Activated CD8-positive, alpha-beta memory T cell treated with anti-CD3 and anti-CD28 coated beads for 36 hours (primary cell): Measurements from ENCODE around the gene C16orf54. TPM values are rescaled to one million over a fixed set of nuclear protein-coding genes. Genes with fewer than 3 reads are reported as not detected.
"Not testable (repeated sequence)": the region's sequence is repeated elsewhere in the genome, so short reads cannot be mapped to it uniquely, and the experiment has no call there.

ENCODE experiments used
- CTCF ChIA-PET: fragments of 350-600 bp; sonication (Branson Sonifier 250); formaldehyde crosslinking; loops from one replicate; lab custom pipeline; 2021; ENCODE audit warnings: antibody characterized with exemption; lab: Charles Lee
- POLR2A ChIA-PET: fragments of 350-600 bp; sonication (Branson Sonifier 250); formaldehyde crosslinking; loops from one replicate; lab custom pipeline; 2021; ENCODE audit warnings: antibody characterized with exemption; lab: Charles Lee
- total RNA-seq, 2 experiments: library from RNA; stranded (reverse); gene quantifications; one replicate each; pipeline ENCODE4 v1.2.3, GENCODE V29; 2021

Gene C16orf54
- total RNA-seq, 2 experiments from 2014 or later, result 22.9 to 23.6 TPM

DNA sequence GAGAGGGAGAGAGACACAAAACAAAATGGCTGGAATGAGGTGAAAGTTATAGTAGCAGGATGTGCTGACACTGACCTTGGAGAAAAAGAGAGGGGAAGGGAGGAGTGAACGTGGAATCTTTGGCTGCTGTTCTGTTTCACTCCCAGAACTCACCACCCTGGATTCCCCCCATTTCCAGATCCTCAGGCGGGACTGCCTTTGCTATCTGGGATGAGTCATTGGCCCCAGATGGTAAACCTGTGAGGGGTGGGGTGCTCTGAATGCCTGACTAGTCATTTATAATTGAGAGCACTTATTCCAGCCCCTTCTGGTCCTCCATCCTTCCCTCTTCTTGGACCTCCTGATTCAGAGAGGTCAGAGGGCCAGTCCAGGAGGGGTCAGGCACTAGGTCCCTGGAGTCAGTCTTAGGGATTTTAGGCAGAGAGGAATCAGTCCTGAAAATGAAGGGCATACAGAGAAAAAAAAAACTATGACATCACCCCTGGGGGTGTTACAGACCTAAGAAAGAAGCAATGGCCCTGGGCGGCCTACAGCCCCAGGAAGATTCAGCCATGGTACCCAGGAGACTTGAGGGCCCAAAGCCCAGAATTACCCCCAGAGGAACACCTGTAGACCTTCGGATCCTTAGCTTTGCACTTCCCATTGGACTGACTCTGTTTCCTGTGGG lies 30.1 kb upstream of the C16orf54 start:
- ChIA-PET POLR2A (no interaction called here), CTCF (no interaction called here)

- CTCF ChIA-PET, result interaction anchor here (0.6 kb wide), 1 partner anchor 93 kb away, joined by 4 read pairs; no protein-coding TSS in a partner anchor
- POLR2A ChIA-PET, result no interaction called here
These were observed 28.9 kb upstream of the C16orf54 start for GRCh38 chr16:29774730-29775129.

- CTCF ChIA-PET, POLR2A ChIA-PET: not testable (repeated sequence)
These were observed 26.5 kb upstream of the C16orf54 start for GRCh38 chr16:29772330-29772729.

GRCh38 chr16:29770250-29770929 lies 24.6 kb upstream of the C16orf54 start:
- CTCF ChIA-PET, result interaction anchor here (0.6 kb wide), 1 partner anchor 104 kb away, joined by 3 read pairs; no protein-coding TSS in a partner anchor
- POLR2A ChIA-PET, result no interaction called here

DNA sequence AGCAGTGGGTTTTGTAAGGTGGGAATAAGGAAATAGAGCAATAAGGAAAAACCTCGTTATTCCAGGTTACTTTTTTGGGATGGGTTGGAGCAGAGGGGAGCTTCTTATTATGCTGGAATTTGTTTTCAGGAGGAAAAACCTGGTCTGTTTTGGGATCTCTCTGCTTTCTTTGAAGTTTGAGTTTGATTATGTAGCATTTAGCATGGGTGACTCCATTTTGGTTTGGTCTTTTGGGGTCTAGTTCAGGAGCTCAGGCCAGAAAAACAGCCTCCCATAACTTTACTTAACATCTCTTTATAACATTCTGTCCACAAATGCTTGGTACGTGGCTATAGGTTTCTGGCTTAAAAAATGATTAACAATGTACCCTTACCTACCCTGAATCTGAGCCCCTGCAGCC lies 23.7 kb upstream of the C16orf54 start:
- ChIA-PET POLR2A (no interaction called here), CTCF (interaction anchor here (0.8 to 1.1 kb wide), 2 partner anchors 15 to 21 kb away, joined by 3 read pairs; partner anchors contain the start of gene KIF22)

DNA sequence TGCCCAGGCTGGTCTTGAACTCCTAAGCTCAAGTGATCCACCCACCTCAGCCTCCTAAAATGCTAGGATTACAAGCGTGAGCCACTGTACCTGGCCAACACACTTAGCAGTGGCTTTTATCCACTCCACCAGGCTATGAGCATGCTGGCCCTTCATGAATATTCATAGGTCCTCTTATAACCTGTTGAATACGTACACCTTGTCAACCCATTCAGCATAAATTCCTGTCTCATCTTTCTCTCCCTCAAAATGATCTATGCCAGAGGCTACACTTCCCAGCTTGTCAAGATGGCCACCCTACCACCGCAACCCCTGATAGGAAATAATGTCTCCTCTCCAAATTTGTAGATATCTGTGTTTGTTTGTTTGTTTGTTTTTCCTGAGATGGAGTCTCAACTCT lies 21.3 kb upstream of the C16orf54 start:
- ChIA-PET POLR2A (no interaction called here), CTCF (interaction anchor here (0.7 kb wide), 1 partner anchor 59 kb away, joined by 3 read pairs; no protein-coding TSS in a partner anchor)

DNA sequence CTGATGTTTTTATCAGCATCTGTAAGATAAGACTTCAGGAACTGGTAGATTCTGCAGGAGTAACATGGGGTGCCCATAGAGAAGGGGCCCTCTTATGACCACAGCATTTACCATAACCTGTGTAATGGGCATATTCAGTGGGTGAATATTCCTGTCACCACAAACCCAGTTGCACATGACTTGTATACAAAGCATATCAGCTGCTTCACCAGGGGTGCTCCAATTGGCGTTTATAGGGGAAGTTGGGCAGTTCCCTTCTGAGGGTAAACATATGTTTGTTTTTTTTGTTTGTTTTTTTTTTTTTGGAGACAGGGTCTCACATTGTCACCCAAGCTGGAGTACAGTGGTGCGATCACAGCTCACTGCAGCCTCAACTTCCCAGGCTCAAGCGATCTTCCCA lies 20.8 kb upstream of the C16orf54 start:
- POLR2A ChIA-PET, result no interaction called here
- CTCF ChIA-PET, result interaction anchor here (0.7 kb wide), 1 partner anchor 59 kb away, joined by 3 read pairs; no protein-coding TSS in a partner anchor

DNA sequence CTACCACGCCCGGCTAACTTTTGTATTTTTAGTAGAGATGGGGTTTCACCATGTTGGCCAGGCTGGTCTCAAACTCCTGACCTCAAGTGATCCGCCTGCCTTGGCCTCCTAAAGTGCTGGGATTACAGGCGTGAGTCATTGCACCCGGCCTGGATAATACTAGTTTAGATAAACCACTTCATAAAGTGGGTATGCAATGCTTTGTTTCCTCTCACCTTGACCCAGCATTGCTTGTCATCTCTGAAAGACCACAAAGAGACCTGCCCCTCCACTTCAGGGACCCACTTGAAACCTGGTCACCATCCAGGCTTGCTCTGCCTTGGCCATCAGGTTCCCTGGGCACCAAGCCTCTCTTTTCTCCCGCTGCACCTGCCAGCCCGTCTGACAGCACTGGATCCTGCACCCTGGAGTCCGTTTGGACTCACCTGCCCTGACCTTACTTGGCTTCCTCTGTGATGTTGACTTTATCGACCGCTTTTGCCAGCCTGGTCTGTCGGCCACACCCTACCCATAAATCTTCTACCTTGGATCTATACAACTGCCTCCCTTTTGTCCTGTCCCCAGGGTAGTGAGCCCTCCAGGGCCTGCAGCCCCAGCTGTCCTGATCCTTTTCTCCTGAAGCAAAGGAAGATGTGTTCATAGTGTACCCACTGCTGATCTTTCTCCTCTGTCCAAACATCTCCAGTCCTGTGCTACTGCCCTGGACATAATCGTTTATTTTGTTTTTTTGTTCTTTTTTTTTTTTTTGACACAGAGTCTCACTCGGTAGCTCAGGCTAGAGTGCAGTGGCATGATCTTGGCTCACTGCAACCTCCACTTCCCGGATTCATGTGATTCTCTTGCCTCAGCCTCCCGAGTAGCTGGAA lies 19.6 kb upstream of the C16orf54 start:
- POLR2A ChIA-PET, result no interaction called here
- CTCF ChIA-PET, result interaction anchor here (0.6 to 1.4 kb wide), 3 partner anchors 12 to 61 kb away, joined by 3 to 4 read pairs (median 3); no protein-coding TSS in a partner anchor

DNA sequence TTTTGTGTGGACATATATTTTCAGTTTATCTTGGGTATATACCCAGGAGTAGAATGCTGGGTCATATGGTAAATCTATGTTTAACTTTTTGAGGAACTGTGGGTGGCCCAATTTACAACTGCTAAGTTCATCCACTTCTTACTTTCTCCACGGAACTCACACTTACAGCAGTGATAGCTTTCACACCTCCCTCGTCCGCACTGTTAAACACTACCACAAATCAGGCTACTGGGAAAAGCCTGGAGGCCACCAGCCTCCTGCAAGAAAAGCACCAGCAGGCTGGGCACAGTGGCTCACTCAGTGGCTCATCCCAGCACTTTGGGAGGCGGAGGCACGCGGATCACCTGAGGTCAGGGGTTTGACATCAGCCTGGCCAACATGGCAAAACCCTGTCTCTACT lies 17.5 kb upstream of the C16orf54 start:
- CTCF ChIA-PET, result no interaction called here
- POLR2A ChIA-PET, result no interaction called here

- CTCF ChIA-PET, result interaction anchor here (0.7 kb wide), 1 partner anchor 51 kb away, joined by 3 read pairs; no protein-coding TSS in a partner anchor
- POLR2A ChIA-PET, result interaction anchor here (0.7 kb wide), 2 partner anchors 23 to 821 kb away, joined by 4 read pairs; no protein-coding TSS in a partner anchor
These were observed 16.1 kb upstream of the C16orf54 start for GRCh38 chr16:29761882-29762281.

DNA sequence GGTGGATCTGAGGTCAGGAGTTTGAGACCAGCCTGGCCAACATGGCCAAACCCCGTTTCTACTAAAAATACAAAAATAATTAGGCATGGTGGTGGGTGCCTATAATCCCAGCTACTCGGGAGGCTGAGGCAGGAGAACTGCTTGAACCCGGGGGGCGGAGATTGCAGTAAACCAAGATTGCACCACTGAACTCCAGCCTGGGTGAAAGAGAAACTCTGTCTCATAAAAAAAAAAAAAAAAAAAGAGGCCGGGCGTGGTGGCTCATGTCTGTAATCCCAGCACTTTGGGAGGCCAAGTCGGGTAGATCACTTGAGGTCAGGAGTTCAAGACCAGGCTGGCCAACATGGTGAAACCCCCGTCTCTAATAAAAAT lies 15.5 kb upstream of the C16orf54 start:
- CTCF ChIA-PET, result interaction anchor here (0.6 kb wide), 1 partner anchor 27 kb away, joined by 3 read pairs; no protein-coding TSS in a partner anchor
- POLR2A ChIA-PET, result not testable (repeated sequence)

DNA sequence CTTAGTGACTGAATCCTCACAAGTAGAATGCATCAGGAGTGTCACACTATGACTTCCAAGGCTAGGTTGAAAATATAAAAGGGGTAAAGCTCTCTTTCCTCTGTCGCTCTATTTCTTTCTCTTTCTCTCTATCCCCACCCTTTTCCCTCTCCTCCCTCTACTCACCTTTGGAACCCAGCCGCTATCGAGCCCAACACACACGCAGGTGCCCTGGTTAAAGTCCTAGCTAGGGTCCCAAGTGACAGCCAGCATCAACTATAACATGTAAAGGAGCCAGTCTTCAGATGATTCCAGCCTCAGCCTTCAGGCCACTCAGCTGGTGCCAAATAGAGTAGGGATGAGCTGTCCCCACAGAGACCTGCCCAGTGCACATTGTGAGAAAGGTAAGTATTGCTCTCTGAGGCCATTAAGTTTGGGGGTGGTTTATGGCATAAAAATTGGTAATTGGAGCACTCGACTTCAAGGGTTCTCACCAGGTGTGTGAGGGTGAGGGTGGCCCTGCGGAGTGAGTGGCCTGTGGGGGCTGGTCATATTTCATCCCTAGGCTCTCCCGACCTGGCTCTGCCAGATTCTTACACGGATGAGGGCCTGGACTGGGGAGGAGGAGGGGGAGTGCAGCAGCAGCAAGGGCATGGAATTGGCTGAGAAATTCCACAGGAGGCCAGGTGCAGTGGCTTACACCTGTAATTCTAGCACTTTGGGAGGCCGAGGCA lies 14.9 kb upstream of the C16orf54 start:
- CTCF ChIA-PET, result interaction anchor here (0.6 kb wide), 1 partner anchor 28 kb away, joined by 3 read pairs; no protein-coding TSS in a partner anchor
- POLR2A ChIA-PET, result no interaction called here

DNA sequence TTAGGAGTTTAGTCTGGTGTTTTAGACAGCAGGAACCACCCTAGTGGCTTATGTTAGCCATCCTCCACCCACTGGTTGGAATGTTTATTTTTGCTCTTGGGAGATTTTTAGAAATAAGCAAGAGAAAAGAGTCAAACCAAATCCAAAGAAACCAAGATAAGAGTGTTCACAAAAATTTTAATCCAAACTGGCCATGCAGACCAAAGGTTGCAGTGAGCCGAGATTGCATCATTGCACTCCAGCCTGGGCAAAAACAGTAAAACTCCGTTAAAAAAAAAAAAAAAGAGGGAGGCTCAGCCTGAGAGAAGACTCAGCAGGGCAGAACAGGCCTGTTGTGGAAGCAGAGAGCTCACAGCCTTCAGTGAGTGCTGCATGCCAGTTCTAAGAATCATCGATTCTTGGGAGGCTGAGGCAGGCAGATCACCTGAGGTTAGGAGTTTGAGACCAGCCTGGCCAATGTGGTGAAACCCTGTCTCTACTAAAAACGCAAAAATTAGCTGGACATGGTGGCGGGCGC lies 12.2 kb upstream of the C16orf54 start:
- CTCF ChIA-PET, result interaction anchor here (0.7 kb wide), 1 partner anchor 9 kb away, joined by 3 read pairs; no protein-coding TSS in a partner anchor
- POLR2A ChIA-PET, result interaction anchor here (0.6 kb wide), 1 partner anchor 203 kb away, joined by 5 read pairs; no protein-coding TSS in a partner anchor

DNA sequence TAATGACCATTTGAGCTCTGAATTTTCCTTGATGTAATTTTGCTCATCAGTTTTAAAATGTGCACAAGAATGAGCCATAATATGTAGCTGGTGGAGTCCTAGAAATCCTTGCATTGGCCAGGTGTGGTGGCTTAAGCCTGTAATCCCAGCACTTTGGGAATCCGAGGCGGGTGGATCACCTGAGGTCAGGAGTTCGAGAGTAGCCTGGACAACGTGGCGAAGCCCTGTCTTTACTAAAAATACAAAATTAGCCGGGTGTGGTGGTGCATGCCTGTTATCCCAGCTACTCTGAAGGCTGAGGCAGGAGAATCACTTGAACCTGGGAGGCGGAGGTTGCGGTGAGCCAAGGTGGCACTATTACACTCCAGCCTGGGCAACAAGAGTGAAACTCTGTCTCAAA lies 11.3 kb upstream of the C16orf54 start:
- CTCF ChIA-PET, result interaction anchor here (1.1 kb wide), 1 partner anchor 27 kb away, joined by 3 read pairs; no protein-coding TSS in a partner anchor
- POLR2A ChIA-PET, result not testable (repeated sequence)

GRCh38 chr16:29756654-29757053 lies 10.9 kb upstream of the C16orf54 start:
- ChIA-PET POLR2A (no interaction called here), CTCF (interaction anchor here (1.1 kb wide), 1 partner anchor 28 kb away, joined by 3 read pairs; no protein-coding TSS in a partner anchor)

- POLR2A ChIA-PET, result interaction anchor here (0.7 to 1.4 kb wide), 2 partner anchors 36 to 113 kb away, joined by 4 to 7 read pairs; no protein-coding TSS in a partner anchor
- CTCF ChIA-PET, result interaction anchor here (0.8 to 2.2 kb wide), 3 partner anchors 10 to 279 kb away, joined by 3 to 5 read pairs (median 5); no protein-coding TSS in a partner anchor
These were observed 7.7 kb upstream of the C16orf54 start for GRCh38 chr16:29753516-29753915.

- POLR2A ChIA-PET, result not testable (repeated sequence)
- CTCF ChIA-PET, result interaction anchor here (0.5 to 2.4 kb wide), 4 partner anchors 9 to 42 kb away, joined by 3 to 9 read pairs (median 4); partner anchors contain the start of gene KIF22
These were observed 3.0 kb upstream of the C16orf54 start for GRCh38 chr16:29748760-29749149.
